Tibial artery (tissue), 4 donors: ENCODE results near the gene KCNK13.
"Not testable (repeated sequence)": the region's sequence is repeated elsewhere in the genome, so short reads cannot be mapped to it uniquely, and the experiment has no call there.

ENCODE experiments used
- DNase-seq, 2 donors: peaks; one replicate each; pipeline ENCODE4 v3.0.0-alpha.2; 2019
- H3K27ac ChIP-seq, 2 donors: fragments of 200-600 bp; sonication (generic) in 1 of 2; 1 replicate in 1 of 2; 2 replicates in 1 of 2; pipeline ENCODE4 v1.5.1; 2018 to 2019; ENCODE audit warnings: mild to moderate bottlenecking in 1 of 2
- H3K27me3 ChIP-seq, 2 donors: fragments of 200-600 bp; sonication (generic) in 1 of 2; one replicate each; pipeline versions ENCODE4 v1.5.1 to v1.6.0; 2016 to 2019
- H3K36me3 ChIP-seq, 3 donors: fragments of 200-600 bp; sonication (generic) in 2 of 3; one replicate each; pipeline ENCODE4 v1.5.1; 2016 to 2019; ENCODE audit warnings: mild to moderate bottlenecking in 2 of 3
- H3K4me1 ChIP-seq, 4 donors: fragments of 200-600 bp; sonication (generic) in 2 of 4; 1 replicate in 3 of 4; 2 replicates in 1 of 4; pipeline ENCODE4 v1.5.1; 2016 to 2019
- H3K4me3 ChIP-seq, 2 donors: fragments of 200-600 bp; sonication (generic) in 1 of 2; 1 replicate in 1 of 2; 2 replicates in 1 of 2; pipeline ENCODE4 v1.5.1; 2018 to 2019; ENCODE audit warnings: mild to moderate bottlenecking in 2 of 2
- H3K9me3 ChIP-seq, 3 donors: fragments of 200-600 bp; sonication (generic) in 1 of 3; one replicate each; pipeline ENCODE4 v1.5.1; 2016 to 2019
- intact Hi-C: fragments of 100-400 bp; cut with DNase I; formaldehyde crosslinking; loops from one replicate; pipeline ENCODE4 v1.15.0; 2023; ENCODE audit warnings: low total_unique reads
- TF ChIP-seq, protein P1 (sequence below), 2 experiments: fragments of 200-600 bp in 1 of 2; fragments of 450-650 bp in 1 of 2; IDR thresholded peaks; one replicate each; pipeline ENCODE4 v1.5.1; 2017 to 2019; ENCODE audit warnings: antibody characterized with exemption in 2 of 2, mild to moderate bottlenecking in 1 of 2, moderate library complexity in 1 of 2

KCNK13 gene

DNA sequence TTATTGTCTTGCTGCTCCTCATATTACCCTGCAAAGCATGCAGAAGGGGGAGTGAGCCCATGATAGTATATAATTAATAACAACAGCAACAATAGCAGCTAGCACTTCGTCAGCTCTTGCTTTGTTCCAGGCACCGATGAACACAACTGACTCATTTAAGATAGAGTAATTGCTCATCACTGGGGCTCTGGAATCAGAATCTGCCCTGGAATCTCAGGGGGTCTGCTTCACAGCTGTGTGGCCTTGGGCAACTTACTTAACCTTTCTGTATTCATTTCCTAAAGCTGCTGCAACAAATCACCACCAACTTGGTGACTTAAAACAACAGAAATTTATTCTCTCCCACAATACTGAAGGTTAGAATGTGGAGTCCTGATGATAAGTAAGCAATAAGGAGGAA lies 139.6 kb downstream of the KCNK13 start:
- Histone ChIP-seq H3K4me1 (no peaks in the 10 kb centered on the region), H3K27ac (no peak overlapping the region), H3K9me3 (no peaks in the 10 kb centered on the region), H3K27me3 (peaks cover 0 to 7% of the 10 kb centered on the region in 2 donors), H3K36me3 (no peaks in the 10 kb centered on the region), H3K4me3 (no peak overlapping the region)
- TF ChIP-seq, protein P1, sequence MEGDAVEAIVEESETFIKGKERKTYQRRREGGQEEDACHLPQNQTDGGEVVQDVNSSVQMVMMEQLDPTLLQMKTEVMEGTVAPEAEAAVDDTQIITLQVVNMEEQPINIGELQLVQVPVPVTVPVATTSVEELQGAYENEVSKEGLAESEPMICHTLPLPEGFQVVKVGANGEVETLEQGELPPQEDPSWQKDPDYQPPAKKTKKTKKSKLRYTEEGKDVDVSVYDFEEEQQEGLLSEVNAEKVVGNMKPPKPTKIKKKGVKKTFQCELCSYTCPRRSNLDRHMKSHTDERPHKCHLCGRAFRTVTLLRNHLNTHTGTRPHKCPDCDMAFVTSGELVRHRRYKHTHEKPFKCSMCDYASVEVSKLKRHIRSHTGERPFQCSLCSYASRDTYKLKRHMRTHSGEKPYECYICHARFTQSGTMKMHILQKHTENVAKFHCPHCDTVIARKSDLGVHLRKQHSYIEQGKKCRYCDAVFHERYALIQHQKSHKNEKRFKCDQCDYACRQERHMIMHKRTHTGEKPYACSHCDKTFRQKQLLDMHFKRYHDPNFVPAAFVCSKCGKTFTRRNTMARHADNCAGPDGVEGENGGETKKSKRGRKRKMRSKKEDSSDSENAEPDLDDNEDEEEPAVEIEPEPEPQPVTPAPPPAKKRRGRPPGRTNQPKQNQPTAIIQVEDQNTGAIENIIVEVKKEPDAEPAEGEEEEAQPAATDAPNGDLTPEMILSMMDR (IDR thresholded peaks at IDR 0.05): no peak
- DNase-seq: no peak
- intact Hi-C loops: no loop called here

DNA sequence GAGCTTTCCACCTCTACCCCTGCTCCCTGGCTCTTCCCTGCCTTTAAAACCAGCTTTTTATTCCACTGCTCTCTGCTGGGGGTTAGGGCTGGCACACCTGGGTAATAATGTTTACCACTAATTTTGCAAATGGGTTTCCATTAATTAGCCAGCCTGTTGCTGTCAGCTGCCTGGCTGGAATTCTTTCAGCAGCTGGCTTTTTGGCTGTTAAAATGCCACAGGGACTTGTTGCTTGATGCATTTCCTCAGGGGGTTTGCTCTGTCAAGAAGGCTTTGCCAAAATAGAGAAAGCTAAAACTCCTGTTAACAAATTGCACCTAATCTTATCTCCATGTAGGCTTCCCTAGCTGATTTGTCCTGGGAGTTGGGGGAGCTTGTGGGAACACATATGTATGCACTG lies 142.7 kb downstream of the KCNK13 start:
- H3K36me3 ChIP-seq: no peaks in the 10 kb centered on the region
- intact Hi-C loops: no loop called here
- no peak for DNase-seq
- H3K27me3 ChIP-seq: peaks cover 0 to 4% of the 10 kb centered on the region in 2 donors
- no peak overlapping the region for H3K4me3 ChIP-seq
- TF ChIP-seq, protein P1 (IDR thresholded peaks at IDR 0.05): no peak
- H3K9me3 ChIP-seq: no peaks in the 10 kb centered on the region
- H3K27ac ChIP-seq: no peak overlapping the region
- no peaks in the 10 kb centered on the region for H3K4me1 ChIP-seq

DNA sequence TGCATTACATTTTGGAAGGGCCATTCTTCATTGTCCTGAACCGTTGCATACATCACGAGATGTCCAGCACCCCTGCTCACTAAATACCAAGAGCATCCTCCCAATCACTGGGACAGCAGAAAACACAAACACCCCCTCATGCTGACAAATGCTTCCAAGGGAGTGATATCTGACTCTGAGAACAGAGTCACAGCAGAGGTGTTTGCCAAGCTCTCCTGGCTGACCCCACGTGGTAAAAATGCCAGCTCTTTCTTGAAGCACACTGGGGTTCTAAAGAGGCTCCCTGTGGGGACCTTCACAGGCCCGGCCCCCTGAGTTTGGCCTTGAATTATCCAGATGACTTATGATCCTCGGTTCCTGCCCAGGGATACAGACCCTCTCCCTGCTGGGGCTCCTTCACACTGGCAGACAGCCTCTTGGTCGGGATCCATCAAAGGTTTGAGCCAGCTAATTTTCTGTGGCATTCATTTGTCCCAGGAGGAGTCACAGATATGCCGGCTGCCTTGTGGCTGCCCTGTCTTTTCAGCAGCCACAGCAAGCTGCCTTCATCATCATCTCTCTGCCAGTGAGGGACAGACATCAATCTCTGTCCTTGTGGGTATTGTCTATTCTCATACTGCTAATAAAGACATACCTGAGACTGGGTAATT lies 151.4 kb downstream of the KCNK13 start:
- Histone ChIP-seq H3K9me3 (peaks cover 0 to 4% (median 0%) of the 10 kb centered on the region in 3 donors), H3K4me1 (no peaks in the 10 kb centered on the region), H3K4me3 (no peak overlapping the region), H3K27me3 (no peaks in the 10 kb centered on the region), H3K27ac (no peak overlapping the region), H3K36me3 (no peaks in the 10 kb centered on the region)
- intact Hi-C loops: no loop called here
- no peak for DNase-seq
- TF ChIP-seq, protein P1 (IDR thresholded peaks at IDR 0.05): no peak

DNA sequence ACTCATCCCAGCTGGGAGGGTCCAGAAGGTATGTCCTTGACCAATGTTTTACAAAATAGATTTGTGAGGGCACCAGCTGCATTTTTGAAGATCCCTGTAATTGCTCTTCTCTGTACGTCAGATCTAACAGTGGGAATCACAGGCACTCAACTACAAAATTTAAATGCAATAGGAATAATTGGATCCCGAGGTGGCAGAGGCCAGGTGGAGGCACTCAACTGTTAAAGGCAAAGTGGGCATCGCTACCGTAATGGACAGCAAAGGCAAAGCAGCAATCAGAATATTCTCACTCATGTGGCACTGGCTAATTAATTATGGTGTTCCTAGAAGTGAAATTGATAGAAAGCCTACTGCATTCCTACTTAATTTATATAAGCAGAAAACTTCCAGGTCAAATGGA lies 166.7 kb downstream of the KCNK13 start:
- DNase-seq: no peak
- no peak overlapping the region for H3K27ac ChIP-seq
- no peaks in the 10 kb centered on the region for H3K4me1 ChIP-seq
- H3K36me3 ChIP-seq: no peaks in the 10 kb centered on the region
- no peak overlapping the region for H3K4me3 ChIP-seq
- no peaks in the 10 kb centered on the region for H3K27me3 ChIP-seq
- intact Hi-C loops: no loop called here
- peaks cover 0 to 5% (median 4%) of the 10 kb centered on the region in 3 donors for H3K9me3 ChIP-seq
- TF ChIP-seq, protein P1 (IDR thresholded peaks at IDR 0.05): no peak

DNA sequence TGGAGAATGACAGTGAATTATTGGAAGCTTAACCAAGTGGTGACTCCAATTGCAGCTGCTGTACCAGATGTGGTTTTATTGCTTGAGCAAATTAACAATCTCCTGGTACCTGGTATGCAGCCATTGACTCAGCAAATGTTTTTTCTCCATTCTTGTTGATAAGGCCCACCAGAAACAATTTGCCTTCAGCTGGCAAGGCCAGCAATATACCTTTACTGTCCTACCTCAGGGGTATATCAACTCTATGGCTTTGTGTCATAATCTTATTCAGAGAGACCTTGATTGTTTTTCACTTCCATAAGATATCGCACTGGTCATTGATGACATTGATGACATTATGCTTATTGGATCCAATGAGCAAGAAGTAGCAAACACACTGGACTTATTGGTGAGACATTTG lies 168.1 kb downstream of the KCNK13 start:
- H3K27ac ChIP-seq, H3K36me3 ChIP-seq, H3K4me3 ChIP-seq, DNase-seq, H3K9me3 ChIP-seq, H3K27me3 ChIP-seq, H3K4me1 ChIP-seq, intact Hi-C loops: not testable (repeated sequence)
